A673 (cell line): ENCODE results near the gene PHACTR3.

Experiments used
- CTCF ChIP-seq: fragments of 300-800, 200-600 bp; sonication (generic); conservative IDR thresholded peaks from 2 replicates; pipeline ENCODE4 v1.5.1; 2017; ENCODE audit warnings: low read depth, mild to moderate bottlenecking, antibody characterized with exemption, low read length, moderate library complexity, mixed read lengths
- EZH2 ChIP-seq: fragments of 200-600 bp; sonication (generic); IDR thresholded peaks from 2 replicates; pipeline ENCODE4 v1.6.1; 2017; ENCODE audit warnings: borderline replicate concordance, low read depth, mild to moderate bottlenecking, mixed read lengths, antibody characterized with exemption, low read length; ENCODE audit not compliant: poor library complexity, severe bottlenecking

- no peak for TF ChIP-seq CTCF
- no peak for TF ChIP-seq EZH2
These were observed 235.1 kb downstream of the PHACTR3 start for GRCh38 chr20:59839400-59839799.
